Muscle of leg (tissue), 16 donors: Measurements from ENCODE around the gene CT47B1. TPM values are rescaled to one million over a fixed set of nuclear protein-coding genes. Genes with fewer than 3 reads are reported as not detected.
A peak's percentile ranks its signal among the peaks of the same experiment; 100 is the strongest.
"Not testable (repeated sequence)": the region's sequence is repeated elsewhere in the genome, so short reads cannot be mapped to it uniquely, and the experiment has no call there.

Source experiments
- DNase-seq: peaks from one replicate; pipeline ENCODE4 v3.0.0; 2013
- H3K27ac ChIP-seq: one replicate; pipeline ENCODE4 v1.5.1; 2013; ENCODE audit warnings: mild to moderate bottlenecking, low read length, control low read depth
- H3K27me3 ChIP-seq: one replicate; pipeline ENCODE4 v1.6.1; 2013; ENCODE audit warnings: low read length; ENCODE audit not compliant: control insufficient read depth, insufficient read depth
- H3K36me3 ChIP-seq: one replicate; pipeline ENCODE4 v1.6.1; 2013; ENCODE audit warnings: low read length; ENCODE audit not compliant: control insufficient read depth, insufficient read depth
- H3K4me1 ChIP-seq: one replicate; pipeline ENCODE4 v1.6.1; 2013; ENCODE audit warnings: low read length; ENCODE audit not compliant: control insufficient read depth, insufficient read depth
- H3K4me3 ChIP-seq: one replicate; pipeline ENCODE4 v1.5.1; 2013; ENCODE audit warnings: low read length, control low read depth
- H3K9me3 ChIP-seq: replicated peaks from 2 replicates; pipeline ENCODE4 v1.6.1; 2013; ENCODE audit warnings: low read depth, low read length; ENCODE audit not compliant: control insufficient read depth
- WGBS: methylation state at CpG from one replicate; pipeline ENCODE4 v1.1.5; 2013; ENCODE audit warnings: missing lambda C conversion rate; ENCODE audit not compliant: insufficient coverage; 5-methylcytosine and 5-hydroxymethylcytosine counted together
- long read RNA-seq, 11 donors: transcript quantifications; one replicate each; lab custom pipeline, GENCODE V29; 2026
- polyA plus RNA-seq, 8 donors: library from polyadenylated mRNA; unstranded; fragments of 120-200 nt; gene quantifications; one replicate each; pipeline versions ENCODE4 v1.2.1 to v1.2.3, GENCODE V29; 2013; ENCODE audit warnings: inconsistent platforms in 1 of 8, low replicate concordance in 1 of 8; ENCODE audit not compliant: insufficient read length in 8 of 8, insufficient read depth in 1 of 8
- total RNA-seq: library from RNA; stranded (reverse); fragments of 120-200 nt; gene quantifications from one replicate; pipeline ENCODE4 v1.2.4, GENCODE V29; 2013

Gene CT47B1
- total RNA-seq (not detected), polyA plus RNA-seq (not detected)
- long read RNA-seq, donor 1 = 0 reads
- long read RNA-seq, donor 2 = 0 reads
- long read RNA-seq, donor 3 = 0 reads
- long read RNA-seq, donor 4 = 0 reads
- long read RNA-seq, donor 5 = 0 reads
- long read RNA-seq, donor 6 = 0 reads
- long read RNA-seq, donor 7 = 0 reads
- long read RNA-seq, donor 8 = 0 reads
- long read RNA-seq, donor 9 = 0 reads
- long read RNA-seq, donor 10 = 0 reads
- long read RNA-seq, donor 11 = 0 reads

- not testable (repeated sequence) for H3K36me3 ChIP-seq
Observed at GRCh38 chrX:120875766-120876165, at the start of gene CT47B1. CT47B1 (minus strand) TSS chrX:120875866; CDS start chrX:120875670, 196 bp downstream.

GRCh38 chrX:120874678-120875557 is 748 bp downstream of the CT47B1 start:
- no peaks in the 10 kb centered on the region for H3K27me3 ChIP-seq
- 93% methylated on average over 48 of the region's 61 CpGs for WGBS
- H3K36me3 ChIP-seq = no peaks in the 10 kb centered on the region
- no peak overlapping the region for H3K27ac ChIP-seq
- H3K9me3 ChIP-seq = peaks cover 5% of the 10 kb centered on the region
- no peak for DNase-seq
- no peaks in the 10 kb centered on the region for H3K4me1 ChIP-seq
- H3K4me3 ChIP-seq = no peak overlapping the region

More at GRCh38 chrX:120875766-120876165, at the start of gene CT47B1:
- H3K9me3 ChIP-seq, H3K4me3 ChIP-seq, H3K27me3 ChIP-seq, H3K4me1 ChIP-seq, H3K27ac ChIP-seq, DNase-seq: not testable (repeated sequence)
- no CpG with 5 or more reads among the region's 7 CpGs for WGBS

- H3K27ac ChIP-seq = no peak overlapping the region
- no peaks in the 10 kb centered on the region for H3K4me1 ChIP-seq
- no peaks in the 10 kb centered on the region for H3K36me3 ChIP-seq
- no peak overlapping the region for H3K4me3 ChIP-seq
- H3K9me3 ChIP-seq = no peaks in the 10 kb centered on the region
- no peaks in the 10 kb centered on the region for H3K27me3 ChIP-seq
- WGBS = 26% methylated on average over 4 of the region's 4 CpGs
- DNase-seq = no peak
Observed at GRCh38 chrX:120857240-120857639, 18.4 kb downstream of the CT47B1 start.

- Histone ChIP-seq H3K27ac (no peak overlapping the region), H3K9me3 (peaks cover 3% of the 10 kb centered on the region), H3K4me3 (no peak overlapping the region), H3K4me1 (no peaks in the 10 kb centered on the region), H3K27me3 (no peaks in the 10 kb centered on the region), H3K36me3 (no peaks in the 10 kb centered on the region)
- DNase-seq = no peak
- WGBS = 35% methylated on average over 2 of the region's 2 CpGs
Observed at GRCh38 chrX:120840827-120841226, 34.8 kb downstream of the CT47B1 start.

- H3K9me3 ChIP-seq = no peaks in the 10 kb centered on the region
- DNase-seq = no peak
- H3K4me1 ChIP-seq = no peaks in the 10 kb centered on the region
- H3K27ac ChIP-seq = no peak overlapping the region
- no peak overlapping the region for H3K4me3 ChIP-seq
- no peaks in the 10 kb centered on the region for H3K27me3 ChIP-seq
- no peaks in the 10 kb centered on the region for H3K36me3 ChIP-seq
Observed at GRCh38 chrX:120839491-120839890, 36.2 kb downstream of the CT47B1 start.

GRCh38 chrX:120827213-120827612 is 48.5 kb downstream of the CT47B1 start:
- not testable (repeated sequence) for H3K4me3 ChIP-seq, H3K4me1 ChIP-seq, DNase-seq, H3K36me3 ChIP-seq, H3K27ac ChIP-seq, H3K9me3 ChIP-seq, H3K27me3 ChIP-seq
- no CpG with 5 or more reads among the region's 1 CpG for WGBS

GRCh38 chrX:120825146-120825545 is 50.5 kb downstream of the CT47B1 start:
- Histone ChIP-seq H3K9me3 (no peaks in the 10 kb centered on the region), H3K27ac (no peak overlapping the region), H3K4me1 (no peaks in the 10 kb centered on the region), H3K27me3 (no peaks in the 10 kb centered on the region), H3K4me3 (no peak overlapping the region), H3K36me3 (no peaks in the 10 kb centered on the region)
- WGBS = no CpG with 5 or more reads among the region's 2 CpGs
- DNase-seq = no peak

- Histone ChIP-seq H3K27ac (no peak overlapping the region), H3K4me1 (no peaks in the 10 kb centered on the region), H3K9me3 (no peaks in the 10 kb centered on the region), H3K36me3 (no peaks in the 10 kb centered on the region), H3K4me3 (no peak overlapping the region), H3K27me3 (no peaks in the 10 kb centered on the region)
- no CpG with 5 or more reads among the region's 1 CpG for WGBS
- DNase-seq = no peak
Observed at GRCh38 chrX:120824021-120824420, 51.6 kb downstream of the CT47B1 start.

GRCh38 chrX:120823556-120823955 is 52.1 kb downstream of the CT47B1 start:
- no peak overlapping the region for H3K4me3 ChIP-seq

More at GRCh38 chrX:120823556-120823955, 52.1 kb downstream of the CT47B1 start:
- Histone ChIP-seq H3K27me3 (no peaks in the 10 kb centered on the region), H3K9me3 (no peaks in the 10 kb centered on the region), H3K27ac (no peak overlapping the region), H3K4me1 (no peaks in the 10 kb centered on the region), H3K36me3 (no peaks in the 10 kb centered on the region)
- peak; percentile 3 for DNase-seq
